Stimulated activated CD4-positive, alpha-beta T cell treated with anti-CD3 and anti-CD28 coated beads, Interleukin-12 subunit alpha, Interleukin-12 subunit beta, amount 100 ng/mL, for 24 hours (primary cell): ENCODE measurements around the gene DAAM1.

Experiments
- DNase-seq, 2 experiments: peaks; one replicate each; pipeline ENCODE4 v3.0.0-alpha.2; 2020; ENCODE audit warnings: low read depth in 2 of 2

DAAM1 gene

DNA sequence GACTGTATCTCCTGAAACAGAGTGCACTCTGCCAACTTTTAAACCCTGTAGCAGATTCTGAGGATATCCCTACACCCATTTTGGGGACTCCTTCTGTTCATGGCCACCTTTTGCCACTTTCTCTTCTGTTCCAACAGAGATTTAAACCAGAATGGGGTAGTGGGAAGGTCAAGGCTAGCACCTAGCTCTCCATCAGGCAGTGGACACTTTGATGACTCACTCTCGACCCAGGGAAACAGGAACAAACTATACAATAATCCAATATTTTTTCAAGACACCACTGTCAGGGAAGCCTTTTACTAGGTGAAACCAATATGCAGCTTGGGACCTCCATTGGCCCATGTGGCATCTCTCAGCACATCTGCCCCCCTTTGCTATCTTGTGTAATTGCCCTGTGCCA is 103.6 kb downstream of the DAAM1 start:
- DNase-seq = no peak

GRCh38 chr14:59292921-59293534 is 104.6 kb downstream of the DAAM1 start:
- DNase-seq = no peak

DNA sequence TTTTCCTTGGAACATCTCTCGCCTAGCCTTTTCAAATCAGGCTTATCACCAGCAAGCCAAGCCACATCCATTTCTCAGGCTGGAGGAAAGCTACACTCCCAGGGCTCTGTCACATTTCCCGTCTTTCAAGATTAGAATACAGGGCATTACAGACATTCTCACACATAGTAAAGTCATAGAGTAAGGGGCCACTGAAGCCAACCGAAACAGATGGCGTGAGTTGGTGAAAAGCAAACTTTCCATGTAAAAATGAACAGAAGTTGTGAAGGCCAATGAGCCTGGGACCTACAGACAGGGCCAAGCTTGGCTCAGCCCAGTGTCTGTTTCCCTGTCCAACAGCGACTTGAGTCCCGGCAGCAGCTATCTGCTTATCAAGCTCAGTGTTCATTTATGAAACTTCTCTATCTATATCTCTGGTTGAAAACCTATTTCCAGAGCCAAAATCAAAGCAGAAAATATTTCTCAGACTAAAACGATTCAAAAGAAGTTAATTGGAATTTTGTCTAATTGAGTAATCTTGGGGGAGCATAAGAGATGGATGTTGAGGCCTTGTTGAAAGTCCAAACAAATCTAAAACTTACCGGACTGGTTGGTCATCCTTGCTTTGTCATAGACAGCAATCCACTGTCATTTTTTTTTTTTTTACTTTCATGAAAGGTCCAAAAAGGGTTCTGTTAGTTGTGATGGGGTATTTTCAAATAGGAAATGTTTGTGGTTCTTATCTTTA is 105.6 kb downstream of the DAAM1 start:
- DNase-seq = no peak

DNA sequence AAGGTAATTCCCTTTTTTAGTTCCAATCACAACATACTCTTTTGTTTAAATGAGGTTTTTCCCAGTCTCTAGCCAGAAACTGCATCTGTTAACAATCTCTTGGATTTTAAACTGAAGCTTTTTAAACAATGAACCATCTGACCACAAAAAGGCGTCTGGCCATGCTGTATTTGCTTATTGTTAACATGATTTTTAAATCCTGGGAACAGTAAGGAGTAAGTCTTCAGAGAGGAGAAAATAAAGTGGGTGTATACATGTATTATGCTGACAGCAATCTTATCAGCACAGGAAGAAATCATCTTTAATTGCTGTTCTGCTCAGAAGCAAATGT is 106.2 kb downstream of the DAAM1 start:
- DNase-seq = no peak

- DNase-seq = no peak
Measured at GRCh38 chr14:59295951-59296350, 107.5 kb downstream of the DAAM1 start.

DNA sequence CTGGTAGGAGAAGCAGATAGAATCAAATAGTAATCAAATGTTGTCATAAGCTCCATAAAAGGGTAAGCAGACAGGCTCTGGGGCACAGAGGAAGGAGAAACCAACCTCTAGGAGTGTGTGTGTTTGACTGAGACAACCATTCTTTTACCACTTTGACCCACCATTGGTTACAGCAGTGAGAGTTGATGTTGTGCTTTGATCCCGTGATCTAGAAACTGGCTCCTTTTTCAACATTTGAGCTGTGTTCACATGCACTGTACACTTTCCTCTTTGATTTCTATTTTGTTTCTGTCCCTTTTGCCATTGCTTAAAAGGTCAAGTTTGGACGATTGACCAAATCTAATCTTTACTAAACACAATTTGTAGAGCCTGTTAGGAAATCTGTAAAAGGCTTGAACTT is 108.0 kb downstream of the DAAM1 start:
- no peak for DNase-seq

GRCh38 chr14:59297071-59297776 is 108.8 kb downstream of the DAAM1 start:
- DNase-seq = no peak

- no peak for DNase-seq
Measured at GRCh38 chr14:59299731-59300130, 111.3 kb downstream of the DAAM1 start.

- DNase-seq = no peak
Measured at GRCh38 chr14:59301354-59301753, 112.9 kb downstream of the DAAM1 start.

DNA sequence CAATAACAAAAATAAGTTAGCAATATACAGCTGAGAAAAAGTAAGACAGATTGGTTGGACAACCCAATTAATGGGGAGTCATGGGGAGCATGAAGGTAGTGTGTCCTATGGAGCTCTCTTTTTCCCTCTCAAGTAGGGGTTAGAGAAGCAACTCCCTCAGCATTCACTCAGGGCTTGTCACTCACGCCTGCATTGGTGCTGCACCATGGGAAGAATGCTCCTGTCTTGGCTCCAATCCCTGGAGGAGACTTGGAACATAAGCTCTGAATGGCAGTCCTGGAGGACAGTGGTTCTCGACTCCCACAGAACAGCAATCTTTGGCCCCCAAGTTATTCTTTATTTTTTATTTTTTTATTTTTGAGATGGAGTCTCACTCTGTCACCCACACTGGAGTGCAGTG is 113.8 kb downstream of the DAAM1 start:
- no peak for DNase-seq

DNA sequence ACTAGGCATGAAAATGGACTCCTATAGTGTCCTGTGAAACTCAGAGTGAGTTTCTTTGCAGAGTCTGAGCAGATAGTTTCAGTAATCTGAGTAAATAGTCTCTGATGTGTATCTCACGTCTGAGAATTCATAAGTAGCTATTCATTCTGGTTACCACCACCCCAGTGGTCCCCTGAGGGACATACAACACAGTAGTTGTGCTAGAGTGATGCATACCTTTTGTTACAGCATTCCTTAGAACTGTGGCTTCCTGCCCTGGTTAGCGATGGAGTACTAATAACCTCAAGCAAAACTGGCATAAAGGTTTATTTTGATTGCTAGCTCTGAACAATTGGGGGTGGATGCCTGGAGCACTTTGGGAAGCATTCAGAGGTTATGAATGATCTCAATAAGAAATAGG is 114.7 kb downstream of the DAAM1 start:
- DNase-seq = no peak

GRCh38 chr14:59305231-59305630 is 116.8 kb downstream of the DAAM1 start:
- no peak for DNase-seq

DNA sequence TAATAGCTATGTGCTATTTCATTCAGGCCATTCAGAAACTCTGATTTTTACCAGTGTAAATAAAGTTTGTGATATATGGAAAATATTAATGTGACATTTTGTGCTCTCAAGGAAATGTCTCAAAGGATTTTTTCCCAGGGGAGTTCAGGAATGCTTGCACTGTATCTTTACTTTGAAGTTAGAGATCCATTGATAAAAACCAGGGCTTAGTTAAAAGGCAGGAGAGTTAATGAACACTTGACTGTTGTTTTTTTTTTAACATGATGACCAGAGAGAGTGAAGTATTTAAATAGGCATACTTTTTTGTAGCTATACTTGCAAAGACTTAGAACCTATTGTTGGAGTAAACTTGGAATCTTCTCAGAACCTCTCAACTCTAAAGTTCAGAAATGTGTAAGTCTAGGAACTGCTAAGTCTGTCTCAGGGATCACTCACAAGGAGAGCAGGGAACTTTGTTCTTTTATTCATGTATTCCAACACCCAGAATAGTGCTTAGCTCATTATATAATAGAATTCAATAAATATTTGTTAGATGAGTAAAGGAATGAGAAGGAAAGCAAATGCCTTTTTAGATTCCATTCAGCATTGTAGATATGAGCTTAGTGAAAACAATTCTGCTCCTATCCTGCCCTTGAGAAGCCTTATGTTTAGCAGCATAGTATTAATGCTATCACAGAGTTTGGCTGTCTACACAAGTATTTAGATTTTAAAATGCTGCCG is 117.5 kb downstream of the DAAM1 start:
- no peak for DNase-seq

DNA sequence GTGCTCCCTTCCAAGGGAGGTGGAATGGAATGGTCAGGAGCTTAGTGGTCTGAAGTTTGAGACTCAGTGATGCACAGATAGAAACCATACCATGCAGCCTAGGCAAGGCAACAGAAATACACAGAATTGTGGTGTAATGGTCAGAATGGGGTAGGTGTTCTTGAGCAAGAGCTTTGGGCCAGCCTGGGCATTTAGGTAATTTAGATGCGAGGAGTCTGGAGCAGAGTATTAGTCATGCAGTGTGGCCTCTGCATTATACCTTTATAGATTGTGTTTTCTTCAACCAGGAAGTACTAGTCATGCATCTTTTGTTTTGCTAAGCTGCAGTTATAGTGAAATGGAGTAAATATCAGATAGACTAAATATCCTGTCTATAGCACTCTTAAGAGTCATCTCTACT is 118.3 kb downstream of the DAAM1 start:
- no peak for DNase-seq

- no peak for DNase-seq
Measured at GRCh38 chr14:59308086-59308485, 119.6 kb downstream of the DAAM1 start.

- no peak for DNase-seq
Measured at GRCh38 chr14:59308673-59309072, 120.2 kb downstream of the DAAM1 start.

- no peak for DNase-seq
Measured at GRCh38 chr14:59309291-59309900, 120.9 kb downstream of the DAAM1 start.

DNA sequence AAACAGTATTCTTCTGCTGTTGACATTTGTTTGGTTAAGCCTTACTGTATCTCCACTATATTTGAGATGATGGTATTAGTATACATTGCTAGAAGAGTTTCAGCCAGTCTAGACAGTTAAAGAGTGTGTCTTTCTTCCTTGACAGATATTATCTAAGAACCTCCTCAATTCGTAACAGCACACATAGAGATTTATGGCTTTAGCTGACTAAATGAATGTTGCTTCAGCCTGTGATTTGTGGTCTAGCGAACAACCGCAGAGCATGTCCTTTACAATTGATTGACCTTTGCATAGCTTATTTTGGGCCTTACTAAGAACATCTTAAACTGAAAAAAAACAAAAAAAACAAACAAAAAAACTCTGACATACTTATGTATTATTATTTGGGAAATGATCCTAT is 122.2 kb downstream of the DAAM1 start:
- DNase-seq = no peak

DNA sequence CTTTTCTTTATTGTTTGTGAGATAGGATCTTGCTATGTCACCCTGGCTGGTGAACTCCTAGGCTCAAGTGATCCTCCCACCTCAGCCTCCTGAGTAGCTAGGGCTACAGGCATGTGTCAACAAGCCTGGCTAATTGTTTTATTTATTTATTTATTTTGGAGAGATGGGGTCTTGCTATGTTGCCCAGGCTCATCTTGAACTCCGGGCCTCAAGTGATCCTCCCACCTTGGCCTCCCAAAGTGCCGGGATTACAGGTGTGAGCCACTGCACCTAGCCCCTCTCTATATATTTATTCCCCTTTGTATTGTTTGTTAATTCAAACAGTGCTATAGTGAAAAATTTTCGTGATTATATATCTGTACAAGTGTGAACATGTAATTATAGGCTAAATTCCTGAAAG is 123.3 kb downstream of the DAAM1 start:
- DNase-seq = no peak

DNA sequence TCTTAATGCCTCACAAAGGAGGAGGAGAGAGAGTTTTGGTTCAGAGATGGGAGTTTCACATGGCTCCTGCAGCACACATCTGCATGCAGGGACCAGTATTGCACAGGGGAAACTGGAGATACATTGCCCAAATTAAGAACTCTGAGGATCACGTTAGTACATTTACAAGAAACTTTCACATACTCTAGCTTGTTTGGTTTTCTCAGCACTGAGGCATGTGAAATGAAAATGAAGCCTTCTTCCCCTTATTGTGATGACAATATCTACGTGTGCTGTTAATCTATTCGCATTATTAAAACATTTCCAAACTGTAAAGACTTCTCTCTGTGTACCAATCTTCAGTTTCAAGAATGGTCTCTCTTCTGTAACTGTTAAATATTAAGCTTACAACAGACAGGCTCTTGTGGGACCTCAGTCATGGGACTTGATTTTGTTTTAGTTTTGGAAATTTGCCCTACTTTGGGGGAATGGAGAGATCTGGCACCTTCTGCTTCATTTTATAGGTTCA is 124.7 kb downstream of the DAAM1 start:
- DNase-seq = no peak

- DNase-seq = no peak
Measured at GRCh38 chr14:59313658-59314608, 125.5 kb downstream of the DAAM1 start.
